ENCODE results near the gene SLC30A3.

DNA sequence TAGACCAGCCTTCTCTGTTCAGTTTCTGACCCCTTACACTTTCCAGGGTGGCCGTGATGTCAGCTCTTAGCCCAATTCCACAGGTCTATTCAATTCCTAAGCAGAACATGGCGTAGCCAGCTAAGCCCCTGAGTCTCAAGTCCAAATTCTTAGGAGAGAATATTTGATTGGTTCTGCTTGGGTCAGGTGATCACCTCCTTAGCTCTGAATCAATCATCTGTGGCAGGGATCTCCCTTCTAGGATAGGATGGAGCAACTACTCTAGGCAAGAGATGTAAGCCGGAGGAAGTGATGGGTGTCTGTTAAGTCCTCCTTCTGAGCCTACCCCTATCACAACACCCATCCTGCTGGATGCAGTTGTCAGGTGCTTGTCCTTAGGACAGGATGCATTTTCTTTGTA lies 34.3 kb upstream of the SLC30A3 start:
- TF ChIP-seq, protein P1, sequence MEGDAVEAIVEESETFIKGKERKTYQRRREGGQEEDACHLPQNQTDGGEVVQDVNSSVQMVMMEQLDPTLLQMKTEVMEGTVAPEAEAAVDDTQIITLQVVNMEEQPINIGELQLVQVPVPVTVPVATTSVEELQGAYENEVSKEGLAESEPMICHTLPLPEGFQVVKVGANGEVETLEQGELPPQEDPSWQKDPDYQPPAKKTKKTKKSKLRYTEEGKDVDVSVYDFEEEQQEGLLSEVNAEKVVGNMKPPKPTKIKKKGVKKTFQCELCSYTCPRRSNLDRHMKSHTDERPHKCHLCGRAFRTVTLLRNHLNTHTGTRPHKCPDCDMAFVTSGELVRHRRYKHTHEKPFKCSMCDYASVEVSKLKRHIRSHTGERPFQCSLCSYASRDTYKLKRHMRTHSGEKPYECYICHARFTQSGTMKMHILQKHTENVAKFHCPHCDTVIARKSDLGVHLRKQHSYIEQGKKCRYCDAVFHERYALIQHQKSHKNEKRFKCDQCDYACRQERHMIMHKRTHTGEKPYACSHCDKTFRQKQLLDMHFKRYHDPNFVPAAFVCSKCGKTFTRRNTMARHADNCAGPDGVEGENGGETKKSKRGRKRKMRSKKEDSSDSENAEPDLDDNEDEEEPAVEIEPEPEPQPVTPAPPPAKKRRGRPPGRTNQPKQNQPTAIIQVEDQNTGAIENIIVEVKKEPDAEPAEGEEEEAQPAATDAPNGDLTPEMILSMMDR (IDR thresholded peaks at IDR 0.05 in 4 of 5, conservative IDR thresholded peaks at IDR 0.05 in 1 of 5) = no peak
- no peak for TF ChIP-seq POLR2A (IDR thresholded peaks at IDR 0.05)

Measured in gastrocnemius medialis (tissue), 4 donors.